ENCODE measurements around the gene BACH2.

DNA sequence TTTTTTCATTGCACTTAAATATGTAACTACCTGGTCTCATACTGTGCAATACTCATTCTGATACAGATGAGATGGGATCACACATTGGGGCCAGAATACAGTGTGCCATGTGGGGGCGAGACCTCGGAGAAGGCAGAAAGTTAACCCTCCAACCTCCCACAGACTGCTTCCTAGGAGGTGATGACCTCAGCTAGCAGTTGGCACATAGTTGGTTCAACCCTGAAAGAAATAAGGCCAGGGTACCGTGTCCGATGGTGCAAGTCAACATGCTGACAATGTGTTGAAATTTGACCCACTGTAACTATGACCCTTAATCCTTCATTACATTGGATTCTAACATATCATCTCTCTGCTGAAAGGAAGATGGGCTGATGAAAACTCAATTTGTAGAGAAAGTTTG lies 340.5 kb downstream of the BACH2 start:
- TF ChIP-seq NBN (IDR thresholded peaks at IDR 0.05; ENCODE audit: low read depth): no peak
- TF ChIP-seq, protein P1, sequence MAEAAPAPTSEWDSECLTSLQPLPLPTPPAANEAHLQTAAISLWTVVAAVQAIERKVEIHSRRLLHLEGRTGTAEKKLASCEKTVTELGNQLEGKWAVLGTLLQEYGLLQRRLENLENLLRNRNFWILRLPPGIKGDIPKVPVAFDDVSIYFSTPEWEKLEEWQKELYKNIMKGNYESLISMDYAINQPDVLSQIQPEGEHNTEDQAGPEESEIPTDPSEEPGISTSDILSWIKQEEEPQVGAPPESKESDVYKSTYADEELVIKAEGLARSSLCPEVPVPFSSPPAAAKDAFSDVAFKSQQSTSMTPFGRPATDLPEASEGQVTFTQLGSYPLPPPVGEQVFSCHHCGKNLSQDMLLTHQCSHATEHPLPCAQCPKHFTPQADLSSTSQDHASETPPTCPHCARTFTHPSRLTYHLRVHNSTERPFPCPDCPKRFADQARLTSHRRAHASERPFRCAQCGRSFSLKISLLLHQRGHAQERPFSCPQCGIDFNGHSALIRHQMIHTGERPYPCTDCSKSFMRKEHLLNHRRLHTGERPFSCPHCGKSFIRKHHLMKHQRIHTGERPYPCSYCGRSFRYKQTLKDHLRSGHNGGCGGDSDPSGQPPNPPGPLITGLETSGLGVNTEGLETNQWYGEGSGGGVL (CRISPR knock-in tag; IDR thresholded peaks at IDR 0.05): no peak

All from K562 (cell line).